ENCODE measurements around the gene ZFHX3.

Gene ZFHX3

DNA sequence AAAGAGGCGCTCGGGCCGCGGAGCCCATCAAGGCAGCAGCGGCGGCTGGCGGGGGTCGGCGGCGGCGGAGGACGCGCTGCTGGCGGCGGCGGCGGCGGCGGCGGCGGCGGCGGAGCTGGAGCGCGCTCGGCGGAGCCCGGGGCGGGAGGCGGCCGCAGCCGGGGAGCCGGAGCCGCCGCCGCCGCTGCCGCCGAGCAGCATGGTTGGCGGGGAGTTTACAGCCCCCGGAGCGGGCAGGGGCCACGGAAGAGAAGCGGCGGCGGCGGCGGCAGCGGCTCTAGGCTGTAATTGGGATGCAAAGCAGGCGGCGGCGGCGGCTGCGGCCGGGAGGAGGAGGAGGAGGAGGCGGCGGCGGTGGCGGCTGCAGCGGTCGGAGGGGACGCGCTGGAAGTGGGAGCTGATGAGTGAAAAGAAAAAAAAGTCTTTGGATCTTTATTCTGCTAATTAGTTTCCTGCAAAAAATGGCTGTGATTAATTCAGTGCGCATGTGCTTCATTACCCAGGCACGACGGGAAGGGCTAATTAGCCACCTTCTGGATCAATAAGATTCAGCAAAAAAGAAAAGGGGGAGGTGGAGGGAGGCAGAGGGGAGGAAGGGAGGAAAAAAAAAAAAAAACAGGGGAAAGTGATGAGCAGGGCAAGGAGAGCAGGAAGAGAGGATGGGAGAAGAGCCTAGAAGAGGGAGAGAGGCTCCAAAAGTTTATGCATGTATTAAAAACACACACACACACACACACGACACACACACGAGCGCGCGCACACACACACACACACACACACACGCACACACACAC lies 10.9 kb upstream of the ZFHX3 start:
- Histone ChIP-seq H4K20me1 (ENCODE audit: insufficient read depth, low read length) (peaks cover 20% of the 10 kb centered on the region), H3K4me2 (ENCODE audit: low read length) (peak overlapping the region; percentile 91), H2AFZ (ENCODE audit: low read depth, low read length) (peak overlapping the region; percentile 57), H3K4me1 (ENCODE audit: low read length) (peaks cover 33% of the 10 kb centered on the region), H3K79me2 (ENCODE audit: low read length) (peaks cover 17% of the 10 kb centered on the region; the same call in 1 of the 2 replicates), H3K9ac (ENCODE audit: low read length) (peak overlapping the region; percentile 58), H3K36me3 (replicated peaks; ENCODE audit: low read depth, low read length) (no peaks in the 10 kb centered on the region), H3K27me3 (ENCODE audit: low read depth, low read length) (peaks cover 44% of the 10 kb centered on the region), H3K9me3 (ENCODE audit: insufficient read depth, low read length) (no peaks in the 10 kb centered on the region), H3K4me3 (ENCODE audit: low read length) (peak overlapping the region; percentile 83), H3K27ac (ENCODE audit: low read length) (peak overlapping the region; percentile 12; the same call in 1 of the 2 replicates)
- TF ChIP-seq EZH2phosphoT487 (IDR thresholded peaks at IDR 0.05; ENCODE audit: low read depth), result no peak
- TF ChIP-seq, protein P1, sequence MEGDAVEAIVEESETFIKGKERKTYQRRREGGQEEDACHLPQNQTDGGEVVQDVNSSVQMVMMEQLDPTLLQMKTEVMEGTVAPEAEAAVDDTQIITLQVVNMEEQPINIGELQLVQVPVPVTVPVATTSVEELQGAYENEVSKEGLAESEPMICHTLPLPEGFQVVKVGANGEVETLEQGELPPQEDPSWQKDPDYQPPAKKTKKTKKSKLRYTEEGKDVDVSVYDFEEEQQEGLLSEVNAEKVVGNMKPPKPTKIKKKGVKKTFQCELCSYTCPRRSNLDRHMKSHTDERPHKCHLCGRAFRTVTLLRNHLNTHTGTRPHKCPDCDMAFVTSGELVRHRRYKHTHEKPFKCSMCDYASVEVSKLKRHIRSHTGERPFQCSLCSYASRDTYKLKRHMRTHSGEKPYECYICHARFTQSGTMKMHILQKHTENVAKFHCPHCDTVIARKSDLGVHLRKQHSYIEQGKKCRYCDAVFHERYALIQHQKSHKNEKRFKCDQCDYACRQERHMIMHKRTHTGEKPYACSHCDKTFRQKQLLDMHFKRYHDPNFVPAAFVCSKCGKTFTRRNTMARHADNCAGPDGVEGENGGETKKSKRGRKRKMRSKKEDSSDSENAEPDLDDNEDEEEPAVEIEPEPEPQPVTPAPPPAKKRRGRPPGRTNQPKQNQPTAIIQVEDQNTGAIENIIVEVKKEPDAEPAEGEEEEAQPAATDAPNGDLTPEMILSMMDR (IDR thresholded peaks at IDR 0.05; ENCODE audit: low read depth, low read length), result no peak

DNA sequence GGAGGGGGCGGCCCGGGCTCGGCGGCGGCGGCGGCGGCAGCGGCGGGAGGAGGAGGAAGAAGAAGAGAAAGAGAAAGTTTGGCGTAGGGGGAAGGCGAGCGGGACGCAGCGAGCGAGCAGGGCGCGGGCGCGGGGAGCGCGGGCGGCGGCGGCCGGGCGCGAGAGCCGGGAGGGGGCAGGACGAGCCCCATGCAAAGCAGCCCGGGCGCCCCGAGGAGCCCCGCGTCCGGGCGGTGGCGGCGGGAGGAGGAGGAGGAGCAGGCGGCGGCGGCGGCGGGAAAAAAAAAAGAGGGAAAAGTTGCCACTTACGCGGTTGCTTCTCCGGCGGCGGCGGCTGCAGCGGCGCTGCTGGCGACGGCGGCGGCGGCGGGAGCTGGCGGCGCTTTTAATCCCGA lies 10.3 kb upstream of the ZFHX3 start:
- H3K9ac ChIP-seq (ENCODE audit: low read length), result peak overlapping the region; percentile 58
- H3K27me3 ChIP-seq (ENCODE audit: low read depth, low read length), result peaks cover 44% of the 10 kb centered on the region
- H3K9me3 ChIP-seq (ENCODE audit: insufficient read depth, low read length), result no peaks in the 10 kb centered on the region
- H3K4me2 ChIP-seq (ENCODE audit: low read length), result peak overlapping the region; percentile 25
- peak overlapping the region; percentile 83 for H3K4me3 ChIP-seq (ENCODE audit: low read length)
- peaks cover 20% of the 10 kb centered on the region for H4K20me1 ChIP-seq (ENCODE audit: insufficient read depth, low read length)
- H3K4me1 ChIP-seq (ENCODE audit: low read length), result peaks cover 36% of the 10 kb centered on the region
- H3K27ac ChIP-seq (ENCODE audit: low read length), result peak overlapping the region; percentile 12; the same call in 1 of the 2 replicates
- H2AFZ ChIP-seq (ENCODE audit: low read depth, low read length), result no peak overlapping the region
- TF ChIP-seq, protein P1 (IDR thresholded peaks at IDR 0.05; ENCODE audit: low read depth, low read length), result no peak
- no peak for TF ChIP-seq EZH2phosphoT487 (IDR thresholded peaks at IDR 0.05; ENCODE audit: low read depth)
- H3K79me2 ChIP-seq (ENCODE audit: low read length), result peaks cover 22% of the 10 kb centered on the region
- H3K36me3 ChIP-seq (replicated peaks; ENCODE audit: low read depth, low read length), result no peaks in the 10 kb centered on the region

GRCh38 chr16:73057291-73058210 lies 9.6 kb upstream of the ZFHX3 start:
- H2AFZ ChIP-seq (ENCODE audit: low read depth, low read length), result no peak overlapping the region
- H3K36me3 ChIP-seq (replicated peaks; ENCODE audit: low read depth, low read length), result no peaks in the 10 kb centered on the region
- no peak overlapping the region for H3K27ac ChIP-seq (ENCODE audit: low read length)
- peak overlapping the region; percentile 87 for H3K4me2 ChIP-seq (ENCODE audit: low read length)
- peaks cover 22% of the 10 kb centered on the region for H3K79me2 ChIP-seq (ENCODE audit: low read length)
- peak overlapping the region; percentile 67 for H3K9ac ChIP-seq (ENCODE audit: low read length)
- peaks cover 41% of the 10 kb centered on the region for H3K27me3 ChIP-seq (ENCODE audit: low read depth, low read length)
- H4K20me1 ChIP-seq (ENCODE audit: insufficient read depth, low read length), result peaks cover 20% of the 10 kb centered on the region
- TF ChIP-seq EZH2phosphoT487 (IDR thresholded peaks at IDR 0.05; ENCODE audit: low read depth), result no peak
- TF ChIP-seq, protein P1 (IDR thresholded peaks at IDR 0.05; ENCODE audit: low read depth, low read length), result peak; percentile 24
- no peaks in the 10 kb centered on the region for H3K9me3 ChIP-seq (ENCODE audit: insufficient read depth, low read length)
- H3K4me3 ChIP-seq (ENCODE audit: low read length), result peak overlapping the region; percentile 94
- H3K4me1 ChIP-seq (ENCODE audit: low read length), result peaks cover 36% of the 10 kb centered on the region

DNA sequence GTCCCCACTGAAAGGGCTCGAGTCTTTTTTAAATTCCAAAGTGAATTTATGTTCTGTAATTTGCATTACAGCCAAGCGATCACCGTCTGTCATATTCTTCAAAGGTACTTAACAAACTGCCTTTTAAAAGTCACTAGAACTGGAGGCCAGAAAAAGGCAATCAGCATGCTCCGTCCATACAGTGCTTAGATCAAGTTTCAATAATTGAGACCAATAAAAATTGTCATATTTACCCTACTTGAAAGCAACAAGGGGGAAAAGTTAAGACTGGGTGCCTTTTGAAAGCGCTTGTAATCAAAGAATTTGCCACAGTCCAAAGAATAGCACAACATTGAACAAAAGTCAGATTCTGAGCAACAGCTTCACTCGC lies 9.0 kb upstream of the ZFHX3 start:
- Histone ChIP-seq H3K4me1 (ENCODE audit: low read length) (peaks cover 36% of the 10 kb centered on the region), H3K27me3 (ENCODE audit: low read depth, low read length) (peaks cover 35% of the 10 kb centered on the region), H3K9ac (ENCODE audit: low read length) (peak overlapping the region; percentile 67), H3K27ac (ENCODE audit: low read length) (no peak overlapping the region), H3K36me3 (replicated peaks; ENCODE audit: low read depth, low read length) (no peaks in the 10 kb centered on the region), H3K79me2 (ENCODE audit: low read length) (peaks cover 22% of the 10 kb centered on the region), H3K4me2 (ENCODE audit: low read length) (peak overlapping the region; percentile 87), H3K9me3 (ENCODE audit: insufficient read depth, low read length) (no peaks in the 10 kb centered on the region), H3K4me3 (ENCODE audit: low read length) (peak overlapping the region; percentile 94), H4K20me1 (ENCODE audit: insufficient read depth, low read length) (peaks cover 20% of the 10 kb centered on the region), H2AFZ (ENCODE audit: low read depth, low read length) (no peak overlapping the region)
- TF ChIP-seq, protein P1 (IDR thresholded peaks at IDR 0.05; ENCODE audit: low read depth, low read length), result no peak
- no peak for TF ChIP-seq EZH2phosphoT487 (IDR thresholded peaks at IDR 0.05; ENCODE audit: low read depth)
